ENCODE measurements around the gene ARHGAP4.

ARHGAP4 gene

DNA sequence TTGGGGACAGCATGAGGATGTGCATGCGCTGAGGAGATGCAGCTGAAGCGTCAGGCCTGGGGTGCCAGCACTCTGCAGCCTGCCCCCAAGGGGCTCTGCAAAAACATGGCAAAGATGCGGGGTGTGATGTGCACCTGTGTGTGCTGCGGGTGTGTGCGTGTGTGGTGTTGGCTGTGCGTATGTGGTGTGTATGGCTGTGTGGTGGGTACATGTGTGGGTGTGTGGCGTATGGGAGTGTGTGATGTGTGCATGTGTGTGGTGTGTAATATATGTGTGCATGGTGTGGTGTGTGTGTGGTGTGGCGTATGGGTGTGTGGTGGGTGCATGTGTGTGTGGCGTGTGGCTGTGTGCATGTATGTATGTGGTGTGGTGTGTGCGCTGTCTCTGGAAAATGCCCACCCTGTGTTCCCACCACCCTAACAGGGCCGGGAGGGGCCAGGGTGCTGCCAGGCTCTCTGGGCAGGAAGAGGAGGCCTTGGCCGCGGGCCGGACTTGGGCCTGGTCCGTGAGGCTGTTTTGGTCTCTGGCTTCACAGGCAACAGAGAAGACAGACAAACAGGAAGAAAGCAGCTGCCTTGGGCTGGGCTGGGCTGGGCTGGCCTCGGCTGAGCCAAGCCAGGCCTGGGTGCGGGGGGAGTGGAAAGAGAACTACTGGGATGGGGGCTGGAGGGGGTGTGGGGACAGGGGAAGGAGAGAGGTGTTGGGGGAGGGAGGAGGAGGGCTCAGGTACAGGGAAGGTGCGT is 22.7 kb downstream of the ARHGAP4 start:
- TF ChIP-seq, protein P1, sequence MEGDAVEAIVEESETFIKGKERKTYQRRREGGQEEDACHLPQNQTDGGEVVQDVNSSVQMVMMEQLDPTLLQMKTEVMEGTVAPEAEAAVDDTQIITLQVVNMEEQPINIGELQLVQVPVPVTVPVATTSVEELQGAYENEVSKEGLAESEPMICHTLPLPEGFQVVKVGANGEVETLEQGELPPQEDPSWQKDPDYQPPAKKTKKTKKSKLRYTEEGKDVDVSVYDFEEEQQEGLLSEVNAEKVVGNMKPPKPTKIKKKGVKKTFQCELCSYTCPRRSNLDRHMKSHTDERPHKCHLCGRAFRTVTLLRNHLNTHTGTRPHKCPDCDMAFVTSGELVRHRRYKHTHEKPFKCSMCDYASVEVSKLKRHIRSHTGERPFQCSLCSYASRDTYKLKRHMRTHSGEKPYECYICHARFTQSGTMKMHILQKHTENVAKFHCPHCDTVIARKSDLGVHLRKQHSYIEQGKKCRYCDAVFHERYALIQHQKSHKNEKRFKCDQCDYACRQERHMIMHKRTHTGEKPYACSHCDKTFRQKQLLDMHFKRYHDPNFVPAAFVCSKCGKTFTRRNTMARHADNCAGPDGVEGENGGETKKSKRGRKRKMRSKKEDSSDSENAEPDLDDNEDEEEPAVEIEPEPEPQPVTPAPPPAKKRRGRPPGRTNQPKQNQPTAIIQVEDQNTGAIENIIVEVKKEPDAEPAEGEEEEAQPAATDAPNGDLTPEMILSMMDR (IDR thresholded peaks at IDR 0.05; ENCODE audit: low read depth, low read length, missing control alignments), result no peak
- H3K4me3 ChIP-seq (ENCODE audit: low read depth, low read length), result no peak overlapping the region
- DNase-seq (ENCODE audit: low read depth), result no peak
- in situ Hi-C loops (cut with HindIII; ENCODE audit: low sequenced_read_pairs), result no loop called here

DNA sequence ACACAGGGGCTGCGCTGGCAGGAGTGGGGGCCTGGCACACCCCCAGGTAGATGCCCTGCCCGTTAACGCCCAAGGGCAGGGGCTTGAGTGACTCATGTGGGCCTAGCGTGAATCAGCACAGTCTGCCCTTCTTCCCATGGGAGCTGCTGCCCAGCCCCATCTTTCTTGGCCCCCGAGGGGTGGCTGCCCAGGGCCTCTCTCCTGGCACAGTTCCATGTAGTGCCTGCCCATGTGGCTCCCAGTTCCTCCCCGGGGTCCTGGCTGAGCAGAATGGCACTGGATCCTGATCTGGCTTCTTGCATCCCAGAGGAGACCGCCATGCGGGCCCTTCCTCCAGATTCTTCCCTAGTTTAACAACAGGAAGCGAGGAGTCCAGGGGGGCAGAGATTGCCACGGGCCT is 23.7 kb downstream of the ARHGAP4 start:
- TF ChIP-seq, protein P1 (IDR thresholded peaks at IDR 0.05; ENCODE audit: low read depth, low read length, missing control alignments), result no peak
- H3K4me3 ChIP-seq (ENCODE audit: low read depth, low read length), result no peak overlapping the region
- in situ Hi-C loops (cut with HindIII; ENCODE audit: low sequenced_read_pairs), result no loop called here
- DNase-seq (ENCODE audit: low read depth), result no peak

GRCh38 chrX:153901753-153902140 is 24.3 kb downstream of the ARHGAP4 start:
- H3K4me3 ChIP-seq (ENCODE audit: low read depth, low read length), result no peak overlapping the region
- in situ Hi-C loops (cut with HindIII; ENCODE audit: low sequenced_read_pairs), result no loop called here
- no peak for DNase-seq (ENCODE audit: low read depth)
- TF ChIP-seq, protein P1 (IDR thresholded peaks at IDR 0.05; ENCODE audit: low read depth, low read length, missing control alignments), result no peak

GRCh38 chrX:153900831-153901752 is 25.0 kb downstream of the ARHGAP4 start:
- TF ChIP-seq, protein P1 (IDR thresholded peaks at IDR 0.05; ENCODE audit: low read depth, low read length, missing control alignments), result no peak
- no peak overlapping the region for H3K4me3 ChIP-seq (ENCODE audit: low read depth, low read length)
- DNase-seq (ENCODE audit: low read depth), result peak; percentile 11
- in situ Hi-C loops (cut with HindIII; ENCODE audit: low sequenced_read_pairs), result no loop called here

GRCh38 chrX:153897899-153898298 is 28.2 kb downstream of the ARHGAP4 start:
- in situ Hi-C loops (cut with HindIII; ENCODE audit: low sequenced_read_pairs), result no loop called here
- TF ChIP-seq, protein P1 (IDR thresholded peaks at IDR 0.05; ENCODE audit: low read depth, low read length, missing control alignments), result no peak
- DNase-seq (ENCODE audit: low read depth), result no peak
- no peak overlapping the region for H3K4me3 ChIP-seq (ENCODE audit: low read depth, low read length)

DNA sequence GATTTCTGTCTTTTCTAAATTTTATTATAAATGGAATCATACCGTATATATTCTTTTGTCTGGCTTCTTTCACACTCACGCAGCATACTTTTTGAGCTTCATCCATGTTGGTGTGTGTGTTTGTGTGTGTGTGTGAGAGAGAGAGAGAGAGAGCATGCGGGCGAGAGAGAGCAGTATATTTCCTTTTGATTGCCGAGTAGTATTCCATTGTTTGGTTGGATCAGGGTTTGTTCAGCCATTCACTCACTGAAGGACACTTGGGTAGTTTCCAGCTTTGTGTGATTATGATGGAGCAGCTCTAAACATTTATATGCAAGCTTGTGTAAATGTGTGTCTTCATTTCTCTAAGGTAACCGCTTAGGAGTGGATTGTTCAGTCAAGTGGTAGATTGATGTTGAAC is 36.9 kb downstream of the ARHGAP4 start:
- H3K4me3 ChIP-seq (ENCODE audit: low read depth, low read length), result no peak overlapping the region
- in situ Hi-C loops (cut with HindIII; ENCODE audit: low sequenced_read_pairs), result no loop called here
- TF ChIP-seq, protein P1 (IDR thresholded peaks at IDR 0.05; ENCODE audit: low read depth, low read length, missing control alignments), result no peak
- no peak for DNase-seq (ENCODE audit: low read depth)
